Astrocyte (in vitro differentiated cells and primary cell): Measurements from ENCODE around the gene ZBTB46.

Experiments
- EZH2 ChIP-seq: IDR thresholded peaks from 2 replicates; pipeline ENCODE4 v1.6.1; 2012; ENCODE audit warnings: mild to moderate bottlenecking, low read length, inconsistent platforms; ENCODE audit not compliant: insufficient read depth
- TF ChIP-seq, protein P1 (sequence below): IDR thresholded peaks from 2 replicates; pipeline ENCODE4 v1.5.1; 2011; ENCODE audit warnings: low read depth, mild to moderate bottlenecking, inconsistent platforms, low read length, moderate library complexity; ENCODE audit not compliant: insufficient read depth

DNA sequence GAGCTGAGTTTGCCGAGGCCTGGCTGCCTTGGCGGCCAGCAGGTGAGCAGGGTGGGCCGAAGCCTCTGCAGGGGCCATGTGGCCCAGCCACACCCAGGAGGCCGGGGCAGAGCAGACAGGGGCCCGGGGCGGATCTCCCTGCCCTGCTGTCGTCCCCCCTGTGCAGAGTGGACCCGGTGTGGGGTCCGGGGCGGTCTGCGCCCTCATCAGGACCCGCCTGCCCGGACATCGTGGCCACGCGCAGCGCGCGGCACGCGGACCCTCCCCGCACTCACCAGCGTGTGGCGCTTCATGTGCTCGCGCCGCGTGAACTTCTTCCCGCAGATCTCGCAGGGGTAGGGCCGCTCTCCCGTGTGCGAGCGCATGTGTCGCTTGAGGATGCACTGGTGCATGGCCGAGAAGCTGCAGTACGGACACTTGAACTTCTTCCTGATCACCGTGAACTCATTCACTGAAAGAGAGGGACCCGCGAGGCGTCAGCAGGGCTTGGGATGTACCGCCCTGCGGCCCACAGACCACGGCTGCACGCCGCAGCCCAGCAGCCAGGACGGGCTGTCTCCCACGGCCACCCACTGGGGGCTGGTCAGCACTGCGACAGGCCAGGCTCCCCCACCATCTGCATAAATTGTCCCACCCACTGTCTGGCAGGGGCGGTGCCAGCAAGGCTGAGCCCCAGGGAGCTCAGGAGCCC is 78.5 kb downstream of the ZBTB46 start:
- TF ChIP-seq, protein P1, sequence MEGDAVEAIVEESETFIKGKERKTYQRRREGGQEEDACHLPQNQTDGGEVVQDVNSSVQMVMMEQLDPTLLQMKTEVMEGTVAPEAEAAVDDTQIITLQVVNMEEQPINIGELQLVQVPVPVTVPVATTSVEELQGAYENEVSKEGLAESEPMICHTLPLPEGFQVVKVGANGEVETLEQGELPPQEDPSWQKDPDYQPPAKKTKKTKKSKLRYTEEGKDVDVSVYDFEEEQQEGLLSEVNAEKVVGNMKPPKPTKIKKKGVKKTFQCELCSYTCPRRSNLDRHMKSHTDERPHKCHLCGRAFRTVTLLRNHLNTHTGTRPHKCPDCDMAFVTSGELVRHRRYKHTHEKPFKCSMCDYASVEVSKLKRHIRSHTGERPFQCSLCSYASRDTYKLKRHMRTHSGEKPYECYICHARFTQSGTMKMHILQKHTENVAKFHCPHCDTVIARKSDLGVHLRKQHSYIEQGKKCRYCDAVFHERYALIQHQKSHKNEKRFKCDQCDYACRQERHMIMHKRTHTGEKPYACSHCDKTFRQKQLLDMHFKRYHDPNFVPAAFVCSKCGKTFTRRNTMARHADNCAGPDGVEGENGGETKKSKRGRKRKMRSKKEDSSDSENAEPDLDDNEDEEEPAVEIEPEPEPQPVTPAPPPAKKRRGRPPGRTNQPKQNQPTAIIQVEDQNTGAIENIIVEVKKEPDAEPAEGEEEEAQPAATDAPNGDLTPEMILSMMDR = no peak
- TF ChIP-seq EZH2 = no peak
